NCI-H1417 treated with DMSO at 0.1 percent for 48 hours (cell line): ENCODE results near the gene C19orf67.
A peak's percentile ranks its signal among the peaks of the same experiment; 100 is the strongest.

Source experiments
- DNase-seq: peaks from one replicate; lab custom pipeline; 2025; lab: John Stamatoyannopoulos, UW

Gene C19orf67

DNA sequence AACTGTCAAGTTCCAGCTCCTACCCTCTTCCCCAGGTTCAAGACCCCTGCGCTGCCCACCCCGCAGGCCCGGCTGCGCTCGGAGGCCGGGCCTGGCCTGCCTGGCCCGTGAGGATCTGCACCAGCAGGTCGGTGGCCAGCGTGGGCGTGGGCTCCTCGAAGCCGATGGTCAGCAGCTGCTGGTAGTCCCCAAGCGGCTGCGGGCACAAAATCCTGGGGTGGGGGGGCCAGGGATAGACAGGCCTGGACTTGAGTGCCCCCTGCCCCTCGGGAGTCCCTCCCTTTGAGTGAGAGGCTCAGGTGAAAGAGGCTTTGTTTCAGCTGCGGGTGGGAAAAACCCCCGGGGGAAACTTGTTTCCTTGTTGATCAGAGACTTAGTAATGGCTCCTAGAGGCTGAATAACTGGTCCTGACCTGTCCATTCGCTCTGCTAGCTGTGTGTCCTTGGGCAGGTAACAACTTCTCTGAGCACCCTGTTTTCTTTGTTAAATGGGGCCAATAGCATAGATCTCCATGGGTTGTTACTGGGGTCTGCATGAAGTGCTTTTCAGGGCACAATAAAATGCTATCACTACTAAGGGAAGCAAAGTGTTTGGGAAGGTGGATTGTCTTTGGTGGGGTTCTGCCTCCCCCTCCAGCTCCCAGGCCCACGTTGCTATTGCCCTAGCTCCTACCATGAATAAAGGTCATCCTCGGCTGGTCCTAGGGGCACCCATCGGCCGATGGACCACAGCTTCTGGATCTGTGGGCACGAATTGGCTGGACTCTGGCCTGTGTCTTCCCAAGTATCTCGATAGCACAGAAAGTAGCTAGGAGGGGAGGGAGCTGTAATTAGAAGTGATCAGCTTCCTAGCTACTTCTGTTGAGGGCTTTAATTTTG is 3.5 kb downstream of the C19orf67 start:
- no peak for DNase-seq

DNA sequence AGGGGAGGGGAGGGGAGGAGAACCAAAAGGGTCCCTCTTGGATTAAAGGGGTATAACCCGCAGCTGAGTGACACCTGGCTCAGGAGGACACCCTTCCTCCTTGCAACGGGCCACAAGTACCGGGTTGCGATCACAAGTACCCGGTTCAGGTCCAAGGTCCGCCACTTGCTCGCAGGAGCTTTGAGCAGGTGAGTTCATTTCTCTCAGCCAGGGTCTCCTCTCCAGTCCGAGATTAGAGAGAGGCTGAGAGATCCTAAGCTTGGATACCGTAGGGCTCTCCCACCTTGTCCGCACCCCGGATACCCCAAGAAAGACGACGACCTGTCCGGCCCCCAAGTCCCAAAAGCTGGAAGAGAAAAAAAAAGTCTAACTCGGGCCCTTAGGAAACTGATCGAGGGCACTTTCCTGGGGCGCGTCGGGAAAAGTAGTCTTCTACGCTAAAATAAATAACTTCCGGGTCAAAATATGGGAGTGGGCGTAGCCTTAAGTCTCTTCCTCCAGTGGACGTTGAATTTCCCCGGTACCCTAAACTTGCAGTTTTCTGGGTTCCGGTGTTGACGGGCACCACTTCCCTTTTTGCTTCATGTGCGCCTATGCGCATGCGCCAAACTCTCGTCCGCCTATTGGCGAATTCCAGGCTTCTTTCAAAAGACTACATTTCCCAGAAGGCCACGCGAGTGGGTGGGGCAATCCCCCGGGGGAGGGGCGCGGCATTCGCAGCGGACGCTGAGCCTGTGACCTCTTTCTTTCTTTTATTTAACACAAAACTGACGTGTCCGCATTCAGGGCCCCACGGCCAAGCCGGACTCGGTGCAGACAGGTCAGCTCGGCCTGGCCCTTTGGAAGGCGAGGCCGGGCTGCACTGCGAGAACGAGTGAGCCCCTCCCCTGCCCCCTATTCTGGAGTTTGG is 4.4 kb downstream of the C19orf67 start:
- DNase-seq, result peak; percentile 99

DNA sequence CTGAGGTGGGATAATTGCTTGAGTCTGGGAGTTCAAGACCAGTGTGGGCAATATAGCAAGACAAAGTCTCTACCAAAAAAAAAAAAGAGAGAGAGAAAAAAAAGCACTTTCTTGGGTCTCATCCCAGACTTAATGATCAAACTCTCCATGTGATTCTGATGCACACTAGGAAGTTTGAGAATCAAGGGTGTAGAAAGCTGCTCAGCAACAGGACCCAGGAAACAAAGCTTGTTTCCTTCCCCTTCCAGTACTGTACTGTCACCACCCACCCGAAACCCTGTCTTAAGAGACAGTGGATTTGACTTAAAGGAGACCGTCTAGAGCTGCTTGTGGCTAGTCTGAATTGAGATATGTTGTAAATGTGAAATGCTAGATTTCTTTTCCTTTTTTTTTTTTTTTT is 7.2 kb downstream of the C19orf67 start:
- no peak for DNase-seq

DNA sequence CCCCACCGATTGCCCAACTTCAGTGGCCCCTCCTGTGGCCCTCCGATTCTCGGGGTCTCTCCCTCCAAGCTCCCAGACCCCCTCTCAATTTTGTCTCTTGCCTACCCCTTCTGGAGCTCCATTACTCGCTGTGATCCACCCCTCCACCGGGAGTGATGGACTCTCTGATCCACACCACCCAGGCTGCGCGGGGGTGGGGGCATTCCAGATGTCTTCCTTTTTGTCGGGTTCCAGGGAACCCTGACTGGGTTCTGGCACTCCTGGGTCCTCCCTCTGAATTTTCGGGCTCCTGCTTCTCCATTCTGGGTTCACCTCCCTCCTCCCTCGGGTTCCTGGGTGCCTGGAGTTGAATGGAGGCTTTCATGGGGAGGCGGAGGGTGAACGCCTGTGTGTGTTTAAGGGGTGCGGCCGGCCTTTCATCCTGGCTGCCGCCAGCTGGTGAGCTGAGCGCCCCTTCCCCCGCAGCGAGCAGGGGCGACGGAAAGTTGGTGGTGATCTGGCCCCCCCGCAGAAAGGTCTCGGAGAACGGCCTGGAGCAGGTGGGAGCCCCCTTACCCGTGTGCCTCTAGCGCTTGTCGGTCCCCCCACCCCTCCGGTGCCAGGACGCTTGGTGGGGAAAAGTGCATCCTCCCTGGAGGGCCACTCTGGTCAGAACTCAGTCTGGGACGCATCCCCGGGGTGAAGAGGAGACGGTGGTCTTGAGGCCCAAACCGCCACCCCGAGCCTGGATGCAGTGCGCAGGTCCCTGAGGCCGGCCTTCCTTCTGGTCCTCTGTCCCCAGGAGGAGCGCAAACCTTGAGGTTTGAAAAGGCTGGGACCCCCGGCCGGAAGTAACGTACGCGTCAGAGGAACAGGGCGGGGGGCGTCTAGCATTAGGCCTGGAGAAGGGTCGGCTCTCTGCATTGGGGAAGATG is 11.4 kb downstream of the C19orf67 start:
- DNase-seq, result no peak

DNA sequence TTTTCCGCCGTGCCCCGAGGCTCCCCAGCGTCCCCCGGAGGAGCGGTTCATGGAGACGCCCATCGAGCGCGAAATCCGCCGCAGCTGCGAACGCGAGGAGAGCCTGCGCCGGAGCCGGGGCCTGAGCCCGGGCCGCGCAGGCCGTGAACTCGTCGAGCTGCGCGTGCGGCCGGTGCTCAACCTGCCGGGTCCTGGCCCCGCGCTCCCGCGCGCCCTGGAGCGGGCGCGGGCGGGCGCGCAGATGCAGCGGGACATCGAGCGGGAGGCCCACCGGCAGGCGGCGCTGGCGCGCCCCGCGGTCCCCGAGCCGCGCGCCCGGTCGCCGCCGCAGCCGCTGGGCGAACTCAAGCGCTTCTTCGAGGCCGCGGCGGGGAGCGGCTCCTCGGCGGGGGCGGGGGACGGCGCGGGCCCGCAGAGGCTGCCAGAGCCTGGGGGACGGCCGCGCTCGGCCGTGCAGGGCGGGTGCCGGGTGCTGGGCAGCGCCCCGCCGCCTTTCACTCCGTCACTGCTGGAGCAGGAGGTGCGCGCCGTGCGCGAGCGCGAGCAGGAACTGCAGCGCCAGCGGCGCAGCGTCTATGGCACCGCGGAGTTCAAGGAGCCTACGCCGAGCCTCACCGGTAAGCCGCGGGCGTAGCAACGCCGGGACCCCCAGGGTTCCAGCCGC is 12.2 kb downstream of the C19orf67 start:
- DNase-seq, result no peak

DNA sequence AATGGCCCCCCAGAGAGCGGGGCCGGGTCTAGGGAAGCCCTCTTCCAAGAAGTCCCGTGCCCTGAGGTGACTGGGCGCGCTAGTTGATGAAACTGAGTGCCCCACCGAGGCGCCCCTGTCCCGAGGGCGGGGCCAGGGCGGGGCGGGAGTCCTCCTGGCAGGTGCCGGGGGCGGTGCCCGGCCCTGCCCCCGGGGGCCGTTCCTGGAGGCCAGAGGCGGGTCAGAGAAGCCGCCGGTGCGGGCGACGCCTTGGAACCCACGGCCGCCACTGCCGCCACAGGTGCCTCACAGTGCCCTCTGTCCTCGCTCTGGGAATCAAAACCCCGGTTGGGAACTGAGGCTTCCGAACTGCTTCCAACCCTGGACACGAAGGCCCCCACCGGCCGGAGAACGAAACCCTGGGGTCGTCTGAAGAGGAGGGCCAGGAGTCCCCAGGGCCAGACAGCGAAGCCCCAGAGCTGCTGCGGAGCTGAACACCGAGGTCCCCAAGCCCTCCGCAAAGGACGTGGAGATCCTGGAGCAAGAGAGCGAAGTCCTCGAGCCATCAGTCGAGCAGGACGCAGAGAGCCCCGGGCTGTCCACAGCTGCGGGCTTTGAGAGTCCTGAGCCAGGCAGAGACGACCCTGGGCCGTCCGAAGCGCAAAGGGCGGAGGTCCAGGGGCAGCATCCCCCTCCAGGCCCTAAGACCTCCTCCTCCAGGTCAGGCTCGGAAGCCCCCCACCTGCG is 12.9 kb downstream of the C19orf67 start, which contains the start of gene MISP3:
Gene MISP3 (plus strand): TSS at position 252 of the 726 bp plus-strand sequence. CDS start 524 bp downstream, outside the sequence.
- DNase-seq, result no peak

DNA sequence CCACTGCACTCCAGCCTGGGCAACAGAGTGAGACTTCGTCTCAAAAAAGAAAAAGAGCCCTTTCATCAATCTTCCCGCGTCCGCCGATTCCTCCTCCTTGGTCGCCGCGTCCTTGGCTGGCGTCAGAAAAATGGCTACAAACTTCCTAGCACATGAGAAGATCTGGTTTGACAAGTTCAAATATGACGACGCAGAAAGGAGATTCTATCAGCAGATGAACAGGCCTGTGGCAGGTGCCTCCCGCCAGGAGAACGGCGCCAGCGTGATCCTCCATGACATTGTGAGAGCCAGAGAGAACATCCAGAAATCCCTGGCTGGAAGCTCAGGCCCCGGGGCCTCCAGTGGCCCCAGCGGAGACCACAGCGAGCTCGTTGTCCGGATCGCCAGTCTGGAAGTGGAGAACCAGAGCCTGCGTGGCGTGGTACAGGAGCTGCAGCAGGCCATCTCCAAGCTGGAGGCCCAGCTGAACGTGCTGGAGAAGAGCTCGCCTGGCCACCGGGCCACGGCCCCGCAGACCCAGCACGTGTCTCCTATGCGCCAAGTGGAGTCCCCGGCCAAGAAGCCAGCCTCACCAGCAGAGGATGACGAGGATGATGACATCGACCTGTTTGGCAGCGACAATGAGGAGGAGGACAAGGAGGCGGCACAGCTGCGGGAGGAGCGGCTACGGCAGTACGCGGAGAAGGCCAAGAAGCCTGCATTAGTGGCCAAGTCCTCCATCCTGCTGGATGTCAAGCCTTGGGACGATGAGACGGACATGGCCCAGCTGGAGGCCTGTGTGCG is 15.1 kb downstream of the C19orf67 start:
- no peak for DNase-seq

DNA sequence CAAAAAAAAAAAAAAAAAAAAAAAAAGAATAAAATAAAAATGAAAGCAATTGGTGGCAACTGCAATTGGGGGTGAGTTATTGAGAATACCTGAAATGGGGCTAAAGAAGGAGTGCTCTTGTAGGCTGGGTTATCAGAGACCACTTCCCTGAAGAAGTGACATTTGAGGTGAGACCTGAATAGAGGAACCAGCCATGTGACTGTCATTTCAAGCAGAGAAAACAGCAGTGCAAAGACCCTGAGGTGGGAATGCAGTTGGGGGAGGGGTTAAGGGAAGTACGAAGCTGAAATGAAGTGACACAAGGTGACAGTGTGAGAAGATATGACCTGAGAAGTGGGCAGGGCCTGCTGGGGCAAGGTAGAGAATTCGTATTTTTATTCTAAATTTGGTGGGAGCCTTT is 19.4 kb downstream of the C19orf67 start:
- no peak for DNase-seq

DNA sequence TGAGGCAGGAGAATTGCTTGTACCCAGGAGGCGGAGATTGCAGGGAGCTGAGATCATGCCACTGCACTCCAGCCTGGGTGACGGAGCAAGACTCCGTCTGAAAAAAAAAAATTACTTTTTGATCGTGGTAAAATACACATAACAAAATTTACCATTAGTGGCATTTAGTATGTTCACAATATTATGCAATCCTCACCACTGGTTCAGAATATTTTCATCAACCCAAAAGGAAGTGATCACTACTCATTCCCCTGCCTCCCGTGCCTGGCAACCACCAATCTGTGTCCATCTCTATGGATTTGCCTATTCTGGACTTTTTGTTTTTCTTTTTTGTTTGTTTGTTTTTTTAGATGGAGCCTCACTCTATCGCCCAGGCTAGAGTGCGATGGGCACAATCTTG is 22.5 kb downstream of the C19orf67 start:
- DNase-seq, result no peak

DNA sequence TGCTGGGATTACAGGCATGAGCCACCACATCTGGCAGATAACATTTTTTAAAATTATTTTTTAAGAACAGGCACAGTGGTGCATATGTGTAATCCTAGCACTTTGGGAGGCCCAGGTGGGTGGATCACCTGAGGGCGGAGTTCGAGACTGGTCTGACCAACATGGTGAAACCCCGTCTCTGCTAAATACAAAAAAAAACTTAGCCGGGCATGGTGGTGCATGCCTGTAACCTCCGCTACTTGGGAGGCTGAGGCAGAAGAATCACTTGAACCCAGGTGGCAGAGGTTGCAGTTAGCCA is 23.1 kb downstream of the C19orf67 start:
- no peak for DNase-seq

DNA sequence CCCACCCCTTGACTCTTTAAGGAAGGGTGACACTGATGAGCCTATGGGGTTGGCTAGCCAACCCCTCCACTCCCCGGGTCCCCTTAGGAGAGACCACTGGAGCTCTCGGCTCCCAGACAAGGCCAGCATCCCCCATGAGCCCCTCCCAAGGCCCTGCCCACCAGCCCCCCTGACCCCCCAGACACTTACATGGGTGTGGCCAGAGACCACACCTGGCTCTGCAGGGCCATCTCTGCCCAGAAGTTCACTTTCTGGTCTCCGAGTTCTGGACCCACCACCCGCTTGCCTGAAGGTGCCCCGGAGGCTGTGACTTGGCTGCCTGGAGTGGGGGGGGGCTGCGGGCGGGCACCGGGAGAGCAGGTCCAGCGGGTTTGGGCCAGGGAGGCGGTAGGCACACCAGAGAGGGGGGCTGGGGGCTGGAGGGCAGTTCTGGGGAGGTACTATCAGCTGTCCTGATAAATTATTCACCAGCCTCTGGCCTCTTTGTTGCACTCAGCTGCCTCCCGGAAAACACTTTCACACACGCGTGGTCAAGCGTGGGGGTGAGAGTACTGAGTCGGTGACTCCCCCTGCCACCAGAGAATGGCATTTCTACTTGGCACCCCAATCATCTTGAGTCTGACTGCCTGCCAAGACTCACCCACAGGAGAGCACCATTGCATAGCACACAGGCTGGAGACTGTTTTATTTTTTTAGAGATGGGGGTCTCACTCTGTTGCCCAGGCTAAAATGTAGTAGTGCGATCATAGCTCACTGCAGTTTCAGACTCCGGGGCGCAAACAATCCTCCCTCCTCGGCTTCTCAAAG is 23.6 kb downstream of the C19orf67 start, which contains the start of gene PALM3:
Gene PALM3 (minus strand): TSS at position 326 of the 807 bp plus-strand sequence. CDS start 96 bp downstream, at position 230.
- DNase-seq, result no peak

DNA sequence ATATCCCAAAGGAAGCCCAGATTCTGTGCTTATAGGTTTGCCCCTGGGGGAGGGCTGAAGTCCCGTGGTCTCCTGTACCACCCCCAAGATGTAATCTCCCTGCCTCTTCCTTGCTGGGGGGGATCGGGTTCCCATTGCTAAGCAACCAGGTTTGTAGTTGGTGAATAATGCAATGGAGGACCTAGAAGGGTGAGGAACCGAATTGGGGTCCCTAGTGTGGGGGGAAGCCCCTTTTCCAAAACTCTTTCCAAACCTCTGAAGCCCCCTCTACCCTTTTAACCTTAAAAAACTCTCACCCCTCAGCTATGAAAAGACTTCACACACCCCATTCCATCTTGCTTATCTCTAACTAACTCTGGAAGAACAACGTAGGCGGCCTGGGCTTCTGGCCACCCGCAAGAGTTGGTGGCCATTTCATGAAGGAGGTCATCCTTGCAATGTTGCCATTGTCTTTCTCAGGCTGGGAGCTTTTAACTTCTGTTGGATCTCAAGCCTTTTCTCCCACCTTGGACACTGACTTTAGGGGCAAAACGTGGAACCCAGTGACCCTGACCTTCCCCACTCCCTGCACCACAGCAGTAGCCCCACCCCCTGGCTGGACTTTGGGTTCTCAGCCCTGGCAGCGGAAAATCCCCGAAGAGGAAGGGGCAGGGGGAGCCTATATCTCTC is 24.4 kb downstream of the C19orf67 start:
- DNase-seq, result no peak

DNA sequence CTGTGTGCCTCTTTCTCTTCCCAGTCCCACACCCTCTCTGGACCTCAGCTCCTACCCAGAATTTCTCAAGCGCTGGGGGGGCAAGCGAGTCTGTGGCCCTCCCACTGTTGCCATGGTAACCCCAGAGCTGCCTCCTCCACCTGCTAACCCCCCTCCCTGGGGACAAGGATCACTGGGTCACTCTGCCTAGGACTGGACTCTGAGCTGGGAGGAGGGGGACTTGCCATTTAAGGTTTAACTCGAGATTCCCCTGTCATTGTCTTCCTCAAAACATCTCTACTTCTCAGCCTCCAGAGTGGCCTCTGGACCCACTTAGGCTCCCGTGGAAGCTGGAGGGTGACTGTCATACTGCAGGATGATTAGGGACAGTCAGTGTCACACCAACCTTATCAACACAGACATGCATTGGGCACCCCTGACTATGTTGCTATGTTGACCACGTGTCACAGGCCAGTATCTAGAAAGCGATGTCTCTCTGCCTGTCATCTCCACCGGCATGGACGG is 25.9 kb downstream of the C19orf67 start:
- no peak for DNase-seq

DNA sequence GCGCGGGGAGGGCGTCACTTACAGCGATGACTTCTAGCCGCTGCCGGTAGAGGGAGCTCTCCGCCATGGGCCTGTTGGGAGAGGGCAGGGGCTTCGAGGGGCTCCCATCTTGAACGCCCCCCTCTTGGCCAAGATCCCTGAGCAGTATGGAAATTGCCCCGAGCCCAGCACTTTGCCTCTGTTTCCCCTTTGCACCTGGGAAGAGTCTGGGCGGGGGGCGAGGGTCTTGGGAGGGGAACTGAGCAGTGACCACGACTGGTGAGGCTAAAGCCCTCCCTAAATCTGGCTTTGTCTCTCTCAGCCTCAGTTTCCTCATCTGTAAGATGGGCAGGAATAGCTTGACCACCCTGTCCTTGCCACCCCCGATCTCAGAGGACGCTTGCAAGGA is 26.5 kb downstream of the C19orf67 start:
- no peak for DNase-seq

DNA sequence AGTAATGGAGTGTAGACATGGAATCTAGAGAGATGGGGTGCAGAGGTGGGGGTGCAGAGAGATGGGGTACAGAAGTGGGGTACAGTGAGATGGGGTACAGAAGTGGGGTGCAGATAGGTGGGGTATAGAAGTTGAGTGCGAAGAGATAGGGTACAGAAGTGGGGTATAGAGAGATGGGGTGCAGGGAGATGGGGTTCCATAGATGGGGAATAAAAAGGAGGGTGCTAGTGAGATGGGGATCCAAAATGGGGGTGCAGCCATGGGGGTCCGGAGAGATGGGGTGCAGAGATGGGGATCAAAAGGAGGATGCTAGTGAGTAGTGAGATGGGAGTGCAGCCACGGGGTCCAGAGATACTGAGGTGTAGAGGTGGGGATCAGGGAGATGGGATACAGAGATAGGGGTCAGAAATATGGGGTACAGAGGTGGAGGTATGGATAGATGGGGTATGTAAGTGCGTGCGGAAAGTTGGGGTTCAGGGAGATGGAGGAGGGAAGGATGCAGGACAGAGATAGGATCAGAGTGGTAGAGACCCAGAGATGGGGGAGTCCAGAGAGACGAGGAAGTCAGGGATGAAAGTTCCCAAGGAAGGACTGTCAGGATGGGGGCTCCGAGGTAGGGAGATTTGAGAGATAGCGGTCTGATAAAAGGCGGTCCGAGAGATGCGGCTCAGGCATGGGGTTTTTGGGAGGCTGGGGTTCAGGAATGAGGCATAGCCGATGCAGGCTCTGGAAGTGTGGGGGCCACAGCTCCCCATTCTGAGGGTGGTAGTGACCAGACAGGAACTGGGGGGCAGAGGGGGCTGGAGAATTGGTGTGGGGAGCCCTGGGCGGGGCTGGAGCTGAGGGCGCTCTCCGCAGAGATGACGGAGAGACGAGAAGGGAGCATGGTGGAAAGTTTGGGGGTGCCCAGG is 27.1 kb downstream of the C19orf67 start:
- no peak for DNase-seq

DNA sequence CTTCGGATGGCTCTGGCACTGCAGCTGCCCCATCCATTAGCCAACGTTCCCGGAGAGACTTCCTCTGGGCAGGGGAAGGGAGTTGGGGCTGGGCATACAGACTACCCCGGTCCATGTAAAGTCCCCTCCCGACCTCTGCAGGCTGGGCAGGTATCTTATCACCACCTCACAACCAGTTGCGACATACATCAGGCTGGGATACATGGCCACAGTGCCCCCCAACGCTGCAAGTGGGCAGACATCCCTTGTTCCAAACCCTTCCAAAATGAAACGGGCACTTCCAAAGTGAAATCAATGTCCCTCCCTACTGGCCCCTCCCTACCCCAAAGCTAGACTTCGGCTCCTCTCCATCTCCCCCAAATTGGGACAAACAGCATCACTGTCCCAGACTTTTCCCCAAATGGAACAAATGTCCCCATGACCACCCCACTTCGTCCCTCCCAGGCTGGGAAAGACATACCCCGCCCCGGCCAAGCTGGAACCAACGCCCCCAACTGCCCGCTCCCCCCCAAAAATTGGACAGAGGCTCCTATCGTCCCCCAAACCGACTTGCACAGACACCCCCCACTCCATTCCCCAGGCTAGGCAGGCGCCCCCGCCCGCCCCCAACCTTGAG is 28.7 kb downstream of the C19orf67 start:
- no peak for DNase-seq
